Cardiac septum (tissue), 1 donor: ENCODE data around the gene ENOSF1. TPM values are rescaled to one million over a fixed set of nuclear protein-coding genes. Genes with fewer than 3 reads are reported as not detected.
"Not testable (repeated sequence)": the region's sequence is repeated elsewhere in the genome, so short reads cannot be mapped to it uniquely, and the experiment has no call there.

Source experiments
- DNase-seq: peaks from one replicate; pipeline ENCODE4 v3.0.0-alpha.2; 2020; ENCODE audit warnings: low spot score
- intact Hi-C: fragments of 100-400 bp; cut with DNase I; formaldehyde crosslinking; loops from one replicate; pipeline ENCODE4 v1.14.0; 2022
- total RNA-seq: library from RNA; stranded (reverse); fragmentation: NEBNext Ultra II Directional; extraction: Animal tissue kit (Norgen Biotek cat#: 25700); gene quantifications from one replicate; pipeline ENCODE4 v1.2.1, GENCODE V29; 2021
- donor health status: DM: no; HTN: no; CAD: no.

Gene ENOSF1
- total RNA-seq, 1 donor from 2014 or later, result 26.8 TPM

DNA sequence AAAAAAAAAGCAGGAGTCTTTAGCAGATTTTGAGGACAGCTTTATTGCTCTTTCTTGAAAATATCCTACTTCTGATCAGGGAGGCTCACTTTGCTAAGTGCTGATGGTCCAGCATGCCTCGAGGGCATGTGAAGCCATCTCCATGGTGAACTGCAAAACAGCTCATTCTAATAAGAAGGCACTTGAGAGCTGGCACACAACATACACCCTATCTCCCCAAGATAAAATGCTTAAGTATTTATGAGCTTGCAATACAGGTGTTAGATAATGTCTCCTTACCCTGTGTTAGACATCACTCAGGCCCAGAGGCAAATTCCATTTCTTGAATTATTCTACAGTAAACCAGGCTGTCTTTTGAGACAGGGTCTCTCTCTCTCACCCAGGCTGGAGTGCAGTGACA, 2.7 kb downstream of the ENOSF1 start:
- intact Hi-C loops, result no loop called here
- DNase-seq, result no peak

DNA sequence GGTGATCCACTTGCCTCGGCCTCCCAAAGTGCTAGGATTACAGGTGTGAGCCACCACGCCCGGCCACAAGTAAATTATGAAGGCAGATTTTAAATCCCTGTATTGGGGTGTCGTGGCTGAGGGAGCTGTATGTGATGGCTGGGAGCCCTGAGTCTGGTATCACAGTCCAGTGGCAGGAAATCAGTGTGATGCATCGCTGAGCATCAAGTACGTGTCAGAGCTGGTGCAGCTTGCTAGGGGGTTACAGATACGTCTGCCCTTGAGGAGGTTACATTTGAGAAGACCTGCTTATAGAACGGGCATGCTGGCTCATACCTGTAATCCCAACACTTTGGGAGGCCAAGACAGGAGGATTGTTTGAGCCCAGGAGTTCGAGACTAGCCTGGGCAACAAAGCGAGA, 4.3 kb downstream of the ENOSF1 start:
- intact Hi-C loops, result no loop called here

DNA sequence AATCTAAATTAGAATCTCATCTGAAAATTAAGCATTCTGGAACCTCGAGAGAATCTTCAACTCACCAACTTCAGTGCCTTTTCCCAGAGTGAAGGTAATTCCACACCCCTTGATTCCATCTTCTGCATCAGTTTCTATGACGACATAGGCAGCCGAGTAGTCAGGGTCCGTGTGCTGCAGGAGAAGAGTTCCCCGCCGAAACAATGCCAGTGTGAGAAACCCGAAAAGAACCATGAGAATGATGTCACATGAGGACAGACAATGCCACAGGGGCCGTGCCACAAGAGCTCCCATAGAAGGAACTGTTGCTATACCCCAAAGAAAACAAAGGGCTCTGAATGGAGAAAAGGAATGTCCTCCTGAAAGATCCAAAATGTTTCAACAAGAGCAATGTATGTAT, 6.0 kb downstream of the ENOSF1 start:
- intact Hi-C loops, result no loop called here
- no peak for DNase-seq

More for the DNA sequence above, 4.3 kb downstream of the ENOSF1 start:
- no peak for DNase-seq

DNA sequence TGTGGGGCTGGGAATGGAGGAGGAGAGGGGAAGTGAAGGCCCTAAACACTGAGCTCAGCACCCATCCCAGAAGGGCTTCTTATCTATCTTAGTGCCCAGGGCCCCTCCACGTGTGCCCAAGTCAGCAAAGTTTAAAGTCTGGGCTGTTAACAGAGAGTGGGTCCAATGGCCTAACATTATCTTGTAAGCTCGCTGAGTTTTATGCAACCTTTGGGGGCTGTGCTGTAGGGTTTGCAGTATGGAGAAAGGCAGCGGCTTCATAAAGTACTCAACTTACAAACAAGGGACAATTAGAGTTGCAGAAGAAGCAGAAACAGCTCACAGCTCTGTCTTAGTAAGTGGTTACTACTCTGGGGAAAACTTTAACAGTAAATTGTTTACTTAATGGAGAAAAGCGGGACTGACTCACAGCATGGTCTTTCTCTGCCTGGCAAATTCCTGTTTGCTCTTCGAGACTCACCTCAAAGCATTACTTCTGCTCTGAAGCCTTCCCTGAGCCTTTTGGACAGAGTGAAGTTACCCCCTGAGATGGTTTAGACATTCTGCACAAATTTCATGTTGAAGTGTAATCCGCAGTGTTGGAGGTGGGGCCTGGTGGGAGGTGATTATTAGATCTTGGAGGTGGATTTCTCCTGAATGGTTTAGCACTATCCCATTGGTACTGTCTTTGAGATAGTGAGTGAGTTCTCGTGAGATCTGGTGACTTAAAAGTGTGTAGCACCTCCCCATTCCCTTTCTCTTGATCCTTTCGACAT, 9.0 kb downstream of the ENOSF1 start:
- intact Hi-C loops, result no loop called here
- DNase-seq, result no peak

DNA sequence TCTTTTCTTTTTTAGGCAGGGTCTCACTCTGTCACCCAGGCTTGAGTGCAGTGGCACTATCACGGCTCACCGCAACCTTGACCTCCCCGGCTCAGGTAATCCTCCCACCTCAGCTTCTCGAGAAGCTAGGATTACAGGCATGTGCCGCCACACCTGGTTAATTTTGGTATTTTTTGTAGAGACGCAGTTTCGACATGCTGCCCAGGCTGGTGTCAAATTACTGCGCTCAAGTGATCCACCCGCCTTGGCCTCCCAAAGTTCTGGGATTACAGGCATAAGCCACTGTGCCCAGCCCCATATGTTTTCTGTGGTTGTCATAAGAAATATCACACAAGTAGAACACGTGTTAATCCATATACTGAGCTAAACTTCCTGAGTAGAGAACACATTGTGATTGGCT, 14.6 kb downstream of the ENOSF1 start:
- no peak for DNase-seq
- intact Hi-C loops, result no loop called here

DNA sequence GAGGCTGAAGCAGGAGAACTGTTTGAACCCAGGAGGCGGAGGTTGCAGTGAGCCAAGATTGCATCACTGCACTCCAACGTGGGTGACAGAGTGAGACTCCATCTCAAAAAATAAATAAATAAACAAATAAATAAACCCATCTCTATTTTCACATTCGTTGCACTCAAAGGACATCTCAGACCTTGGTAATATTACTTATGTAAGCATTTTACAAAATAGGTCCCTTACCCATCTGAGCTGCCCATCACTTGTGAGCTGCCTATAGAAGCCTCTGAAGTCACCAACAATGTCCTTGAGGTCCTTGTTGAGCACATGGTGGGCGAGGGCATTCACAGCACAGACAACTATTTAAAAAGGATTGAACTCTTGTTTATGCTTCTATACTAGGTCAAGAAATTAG, 15.4 kb downstream of the ENOSF1 start:
- no peak for DNase-seq
- intact Hi-C loops, result no loop called here

DNA sequence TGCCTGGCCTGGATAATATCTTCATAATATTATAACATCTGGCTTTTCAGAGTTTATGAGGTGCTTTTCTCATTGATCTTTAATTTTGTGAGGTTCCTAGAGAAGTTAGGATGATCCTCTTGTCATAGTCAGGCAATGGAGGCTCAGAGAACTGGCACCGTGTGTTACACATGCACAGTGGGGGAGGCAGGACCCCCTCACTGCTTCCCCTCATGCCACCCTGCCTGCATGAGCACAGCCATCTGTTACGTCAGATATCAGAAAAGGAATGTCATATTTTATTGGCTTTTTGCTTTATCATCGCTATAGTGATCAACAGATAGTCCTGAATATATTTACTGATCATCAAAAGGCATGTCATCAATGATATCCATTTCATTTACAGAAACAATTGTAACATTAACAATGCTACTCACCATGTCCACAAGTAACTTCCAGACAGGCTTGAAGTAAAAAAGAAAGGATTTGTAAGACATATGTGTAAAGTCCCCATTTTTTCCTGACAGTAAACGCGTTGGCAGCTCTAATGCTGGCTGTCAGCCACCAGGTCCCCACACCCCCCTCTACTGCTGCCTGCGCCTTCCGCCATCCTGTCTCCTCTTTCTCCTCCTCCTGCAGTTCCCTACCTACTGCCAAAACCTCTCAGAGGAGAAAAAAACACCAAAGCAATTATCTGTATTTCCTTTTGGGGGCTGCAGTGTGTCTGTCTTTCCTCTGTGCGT, 18.8 kb downstream of the ENOSF1 start:
- intact Hi-C loops, result no loop called here
- no peak for DNase-seq

DNA sequence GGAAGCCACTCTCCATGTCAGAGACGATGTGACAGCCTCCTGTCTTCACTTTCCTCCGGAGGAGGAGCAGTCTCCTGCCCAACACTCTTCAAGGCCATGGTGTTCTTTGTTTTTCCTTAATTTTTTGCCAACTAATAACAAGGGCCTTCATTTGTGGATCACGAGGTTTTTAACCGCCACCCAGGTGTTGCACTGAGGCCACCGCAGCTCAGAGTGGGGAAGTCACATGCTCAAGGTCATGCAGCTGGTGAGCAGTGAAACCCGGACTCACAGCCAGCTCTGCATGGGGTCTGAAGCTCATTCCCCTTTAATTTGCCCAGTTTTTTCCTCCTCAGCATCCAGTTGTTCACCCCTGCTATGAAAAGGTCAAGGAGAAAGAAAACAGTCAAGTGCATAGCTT, 19.6 kb downstream of the ENOSF1 start:
- intact Hi-C loops, result no loop called here
- no peak for DNase-seq

DNA sequence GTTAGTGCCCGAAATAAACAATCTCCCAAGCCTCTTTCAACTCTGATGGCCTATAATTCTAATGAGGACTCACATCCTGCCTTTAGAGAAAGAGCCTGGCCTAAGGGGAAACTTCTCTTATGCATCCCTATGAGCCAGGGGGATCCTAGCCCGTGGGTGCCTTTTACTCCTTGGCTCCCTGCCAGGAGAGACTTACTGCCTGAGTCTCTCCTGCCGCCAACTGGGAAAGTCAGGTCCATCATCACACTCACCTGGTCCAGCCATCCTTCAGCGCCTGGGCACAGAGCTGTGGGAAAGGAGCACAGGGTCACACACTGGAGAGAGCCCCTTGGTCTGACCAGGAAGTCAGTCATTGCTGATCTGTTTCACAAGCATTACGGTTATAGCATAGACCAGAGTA, 24.1 kb downstream of the ENOSF1 start:
- no peak for DNase-seq
- intact Hi-C loops, result no loop called here

DNA sequence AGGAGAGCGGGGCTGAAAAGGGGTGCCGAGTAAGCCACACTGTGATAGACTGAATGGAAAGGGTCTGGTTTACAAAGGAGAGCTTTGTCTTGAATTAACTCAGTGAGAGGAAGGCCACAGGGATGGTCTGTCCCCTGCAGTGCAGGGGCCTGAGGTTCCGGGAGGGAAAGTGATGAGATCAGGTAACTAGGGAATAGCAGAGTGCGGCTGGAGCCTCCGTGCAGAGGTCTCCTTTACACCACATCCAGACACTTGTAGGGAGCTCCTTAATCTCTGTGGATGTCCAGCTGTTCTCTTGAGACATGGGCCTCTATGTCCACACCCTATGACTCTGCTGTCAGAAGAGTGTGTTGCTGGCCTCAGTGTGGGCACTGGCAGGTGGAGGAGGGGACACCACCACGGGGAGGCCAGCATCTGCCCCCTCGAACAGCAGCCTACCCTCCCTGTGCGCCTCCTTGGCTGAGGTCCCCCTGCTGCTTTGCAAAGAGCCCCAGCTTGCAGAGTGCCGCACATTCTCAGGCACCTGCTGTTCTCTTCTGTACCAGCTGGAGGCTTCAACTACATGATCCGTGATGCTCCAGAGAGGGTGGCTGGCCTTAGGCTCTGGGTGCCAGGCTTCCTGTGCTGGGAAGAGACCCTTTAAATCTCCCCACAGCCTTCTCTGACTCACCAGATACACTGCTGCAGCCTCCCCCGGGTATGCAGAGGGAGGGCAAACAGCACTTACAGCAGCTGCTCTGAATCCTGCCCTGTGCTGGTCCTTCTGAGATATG, 25.9 kb downstream of the ENOSF1 start:
- DNase-seq, result no peak

DNA sequence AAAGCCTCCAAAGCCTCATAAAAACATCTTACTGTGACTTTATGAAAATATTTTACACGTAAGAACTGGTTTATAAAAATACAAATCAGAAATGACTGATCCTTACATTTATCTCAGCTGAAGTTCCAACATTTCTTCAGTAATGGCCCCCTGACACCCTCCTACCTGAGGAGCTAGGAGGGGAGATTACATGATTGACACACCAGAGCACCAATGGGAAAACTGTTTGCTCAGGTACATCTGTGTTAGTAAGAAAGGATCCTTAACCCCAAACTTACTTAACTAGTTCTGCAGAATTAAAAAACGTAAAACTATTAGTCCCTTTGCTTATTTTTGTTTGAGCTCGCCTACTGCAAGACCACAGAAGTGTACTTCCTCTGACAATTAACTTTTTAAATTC, 27.0 kb downstream of the ENOSF1 start:
- intact Hi-C loops, result no loop called here
- no peak for DNase-seq

More for the DNA sequence above, 25.9 kb downstream of the ENOSF1 start:
- intact Hi-C loops, result no loop called here

DNA sequence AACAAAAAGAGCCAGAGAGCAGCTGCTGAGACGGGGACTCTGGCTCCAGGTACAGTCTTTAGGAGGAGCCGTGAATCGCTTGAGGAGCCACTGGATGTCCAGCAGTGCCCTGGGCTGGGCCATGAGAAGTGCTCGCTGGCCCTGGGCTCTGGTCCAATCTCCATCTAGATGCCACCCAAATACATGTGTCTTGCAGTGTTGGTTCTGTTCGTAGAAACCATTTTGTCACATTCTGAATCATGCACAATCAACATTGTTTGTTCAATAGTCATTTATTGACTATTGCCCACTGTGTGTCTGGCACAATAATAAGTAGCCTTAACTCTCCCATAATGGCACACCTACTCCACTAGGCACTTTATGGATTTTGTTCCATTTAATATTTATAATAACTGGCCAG, 28.9 kb downstream of the ENOSF1 start:
- intact Hi-C loops, result no loop called here

DNA sequence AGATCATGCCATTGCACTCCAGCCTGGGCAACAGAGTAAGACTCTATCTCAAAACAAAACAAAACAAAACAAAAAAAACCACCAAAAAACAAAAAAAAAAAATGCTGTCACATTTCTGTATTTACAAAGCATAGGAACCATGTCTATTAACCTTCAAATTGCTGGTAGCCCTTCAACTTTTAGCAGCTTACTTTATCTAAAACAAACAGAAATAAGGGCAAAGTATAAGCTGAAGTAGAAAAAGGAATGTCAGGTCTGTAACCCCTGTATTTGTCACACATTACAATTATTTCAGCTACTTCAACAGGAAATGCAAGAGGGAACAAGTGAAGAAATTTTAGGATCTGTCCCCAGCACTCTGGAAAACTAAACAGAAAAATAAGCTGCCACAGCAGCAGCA, 29.6 kb downstream of the ENOSF1 start:
- intact Hi-C loops, result no loop called here

More for the DNA sequence above, 28.9 kb downstream of the ENOSF1 start:
- no peak for DNase-seq

DNA sequence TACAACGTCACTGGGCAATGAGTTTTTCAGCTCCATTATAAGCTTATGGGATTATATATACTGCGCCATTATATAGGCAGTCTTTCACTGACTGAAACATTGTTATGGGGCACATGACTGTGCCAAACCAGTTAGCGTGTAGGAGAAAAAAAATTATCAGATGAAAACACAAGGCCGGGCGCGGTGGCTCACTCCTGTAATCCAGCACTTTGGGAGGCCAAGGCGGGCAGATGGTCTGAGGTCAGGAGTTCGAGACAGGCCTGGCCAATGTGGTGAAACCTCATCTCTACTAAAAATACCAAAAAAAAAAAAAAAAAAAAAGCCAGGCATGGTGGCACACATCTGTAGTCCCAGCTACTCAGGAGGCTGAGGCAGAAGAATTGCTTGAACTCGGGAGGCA, 30.0 kb downstream of the ENOSF1 start:
- DNase-seq, intact Hi-C loops: not testable (repeated sequence)

More for the DNA sequence above, 29.6 kb downstream of the ENOSF1 start:
- DNase-seq, result no peak

DNA sequence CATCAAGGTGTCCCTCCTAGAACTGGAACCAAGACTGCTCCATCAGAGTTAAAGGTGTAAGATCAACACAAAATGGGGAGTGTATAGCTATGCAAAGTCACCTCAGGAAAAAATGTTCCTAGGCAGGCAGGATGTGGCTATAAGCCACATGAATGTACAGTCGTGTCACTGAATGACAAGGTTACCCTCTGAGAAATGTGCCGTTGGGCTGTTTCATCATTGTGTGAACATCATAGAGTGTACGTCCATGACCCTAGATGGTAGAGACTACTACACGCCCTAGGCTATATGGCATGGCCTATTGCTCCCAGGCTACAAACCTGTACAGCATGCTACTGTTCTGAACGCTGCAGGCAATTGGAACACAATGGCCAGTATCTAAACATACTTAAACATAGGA, 30.4 kb downstream of the ENOSF1 start:
- no peak for DNase-seq
- intact Hi-C loops, result no loop called here

DNA sequence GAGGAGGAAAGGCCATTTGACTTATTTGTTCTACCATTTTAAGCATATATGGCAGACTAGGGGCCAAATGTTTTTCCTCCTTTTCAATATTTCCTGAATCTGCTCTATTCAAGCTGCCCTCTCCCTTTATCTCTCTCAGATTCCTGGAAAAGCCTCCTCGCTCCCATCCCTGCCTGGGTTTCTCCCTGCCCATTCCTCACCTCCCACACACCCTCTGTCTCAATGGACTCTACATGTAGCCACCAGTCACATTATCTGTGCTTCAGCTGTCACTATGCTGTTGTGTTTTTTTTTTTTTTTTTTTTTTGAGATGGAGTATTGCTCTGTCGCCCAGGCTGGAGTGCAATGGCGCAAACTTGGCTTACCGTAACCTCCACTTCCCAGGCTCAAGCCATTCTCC, 32.0 kb downstream of the ENOSF1 start:
- intact Hi-C loops, result no loop called here
- DNase-seq, result no peak

DNA sequence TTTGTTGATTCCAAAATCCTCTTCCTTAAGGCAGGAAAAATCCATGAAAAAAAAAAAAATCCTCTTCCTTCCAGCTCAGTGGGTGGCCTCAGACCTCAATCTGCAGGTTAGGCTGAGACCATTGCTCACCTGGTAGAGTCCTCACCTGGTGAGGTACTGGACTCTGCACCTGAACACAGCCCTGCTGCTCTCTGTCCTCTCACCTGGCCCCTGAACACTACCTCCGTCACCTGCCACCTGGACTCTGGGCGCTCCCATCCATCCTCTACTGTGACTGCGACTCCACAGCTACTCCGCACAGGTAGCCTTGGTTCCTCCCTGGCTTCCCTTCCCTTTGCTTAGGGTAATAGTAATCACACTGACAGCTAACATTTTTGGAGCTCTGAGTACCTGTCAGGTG, 32.9 kb downstream of the ENOSF1 start:
- intact Hi-C loops, result no loop called here
- DNase-seq, result no peak

DNA sequence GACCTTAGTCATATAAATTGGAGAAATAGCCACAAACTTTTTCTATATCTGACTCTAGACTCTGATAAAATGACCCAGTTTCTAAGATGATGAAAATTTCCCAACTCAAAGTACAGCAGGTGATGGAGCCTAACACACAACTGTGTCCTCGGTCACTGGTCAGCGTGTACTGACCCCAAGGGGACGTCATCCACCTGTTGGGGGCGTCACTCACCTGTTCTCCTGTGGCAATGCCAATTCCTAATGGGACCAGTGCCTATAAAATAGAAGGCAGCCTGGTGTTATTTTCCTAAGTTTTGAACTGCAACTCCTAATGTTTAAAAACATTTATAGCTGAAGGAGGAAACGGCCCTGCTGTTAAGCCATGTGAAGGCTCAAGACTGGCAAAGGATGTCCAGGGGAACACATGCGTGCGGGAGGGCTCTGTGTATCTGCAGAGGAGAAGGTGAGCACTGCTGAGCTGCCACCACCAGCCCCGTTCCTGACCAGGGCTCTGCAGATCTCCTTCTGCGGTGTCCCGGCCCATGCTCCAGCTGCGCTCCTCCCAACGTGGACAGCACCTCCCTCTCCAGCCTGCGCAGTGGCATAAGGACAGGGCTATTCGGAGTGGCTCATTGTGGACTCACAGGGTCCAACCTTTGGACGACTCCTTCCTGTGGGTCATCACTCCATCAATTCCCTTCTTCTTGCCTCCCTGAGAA, 33.8 kb downstream of the ENOSF1 start:
- DNase-seq, result no peak
- intact Hi-C loops, result no loop called here

DNA sequence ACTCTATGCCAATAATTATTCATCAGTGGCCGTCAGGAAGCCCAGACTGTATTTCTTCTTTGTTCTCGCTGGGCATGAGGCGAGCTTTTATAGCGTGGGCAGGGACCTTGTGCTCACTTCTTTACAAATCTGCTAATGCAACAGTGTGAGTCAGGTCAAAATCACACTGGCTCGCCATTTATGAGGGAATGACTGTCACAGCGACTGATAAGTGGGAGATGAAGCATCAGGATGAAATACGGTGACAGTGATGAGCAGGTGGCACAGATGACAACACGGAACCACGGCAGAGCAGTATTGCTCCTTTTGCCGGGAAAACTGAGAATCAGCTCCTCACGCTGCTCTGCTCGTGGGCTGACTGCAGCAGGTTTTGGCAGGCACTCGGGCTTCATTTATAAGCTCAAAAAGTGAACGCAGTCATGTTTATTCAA, 34.5 kb downstream of the ENOSF1 start:
- no peak for DNase-seq
- intact Hi-C loops, result no loop called here

DNA sequence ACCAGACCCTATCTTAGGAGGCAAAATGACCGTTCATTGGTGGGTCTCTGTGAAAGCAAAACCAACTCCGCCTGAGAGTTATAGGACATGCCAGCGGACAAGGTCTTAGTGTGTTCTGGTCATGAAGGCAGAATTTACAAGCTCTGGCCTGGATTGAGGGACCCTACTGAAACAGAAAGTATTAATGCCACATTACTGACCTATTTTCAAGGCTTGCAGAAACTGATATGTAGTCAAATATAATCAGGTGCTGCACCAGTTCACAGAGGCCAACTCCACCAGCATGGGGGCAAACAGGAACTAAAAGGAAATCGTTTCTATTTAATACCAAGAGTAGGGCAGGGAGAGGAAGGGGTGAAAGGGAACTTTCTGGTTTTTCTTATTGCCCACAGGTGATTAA, 35.3 kb downstream of the ENOSF1 start:
- DNase-seq, result no peak
- intact Hi-C loops, result no loop called here
